H9 (cell line): ENCODE data around the gene POLR3H. TPM values are rescaled to one million over a fixed set of nuclear protein-coding genes. Genes with fewer than 3 reads are reported as not detected.

Experiments
- DNase-seq: peaks from one replicate; pipeline ENCODE4 v3.0.0-alpha.2; 2017
- H2AFZ ChIP-seq: one replicate; pipeline ENCODE4 v1.6.1; 2013; ENCODE audit warnings: mild to moderate bottlenecking, low read length, control low read depth, moderate library complexity
- H2AK5ac ChIP-seq: 2 replicates; pipeline ENCODE4 v1.6.1; 2013; ENCODE audit warnings: low read length, control low read depth, mixed read lengths; ENCODE audit not compliant: insufficient read length
- H2BK120ac ChIP-seq: one replicate; pipeline ENCODE4 v1.6.1; 2013; ENCODE audit warnings: low read depth, mild to moderate bottlenecking, low read length, control low read depth, inconsistent platforms; ENCODE audit not compliant: poor library complexity, severe bottlenecking
- H2BK12ac ChIP-seq: 2 replicates; pipeline ENCODE4 v1.6.1; 2013; ENCODE audit warnings: low read length, control low read depth, mixed read lengths, low read depth; ENCODE audit not compliant: insufficient read length
- H2BK15ac ChIP-seq: 2 replicates; pipeline ENCODE4 v1.6.1; 2013; ENCODE audit warnings: low read depth, low read length, control low read depth
- H2BK20ac ChIP-seq: one replicate; pipeline ENCODE4 v1.6.1; 2013; ENCODE audit warnings: low read depth, mild to moderate bottlenecking, low read length, control low read depth, inconsistent platforms; ENCODE audit not compliant: poor library complexity, severe bottlenecking
- H2BK5ac ChIP-seq: 2 replicates; pipeline ENCODE4 v1.6.1; 2013; ENCODE audit warnings: low read length, control low read depth, mixed read lengths; ENCODE audit not compliant: insufficient read length
- H3K14ac ChIP-seq: 2 replicates; pipeline ENCODE4 v1.6.1; 2013; ENCODE audit warnings: low read length, control low read depth; ENCODE audit not compliant: insufficient read depth
- H3K18ac ChIP-seq: 2 replicates; pipeline ENCODE4 v1.6.1; 2013; ENCODE audit warnings: low read depth, mild to moderate bottlenecking, mixed read lengths, low read length, control low read depth; ENCODE audit not compliant: insufficient read length
- H3K23ac ChIP-seq: 2 replicates; pipeline ENCODE4 v1.6.1; 2013; ENCODE audit warnings: low read length, control low read depth, mixed read lengths, low read depth; ENCODE audit not compliant: insufficient read length
- H3K23me2 ChIP-seq: 2 replicates; pipeline ENCODE4 v1.6.1; 2013; ENCODE audit warnings: low read depth, mild to moderate bottlenecking, mixed read lengths, low read length, control low read depth; ENCODE audit not compliant: insufficient read length, poor library complexity, severe bottlenecking
- H3K27ac ChIP-seq: 2 replicates; pipeline ENCODE4 v1.5.1; 2013; ENCODE audit warnings: low read length, control low read depth, mixed read lengths, low read depth; ENCODE audit not compliant: insufficient read length
- H3K27me3 ChIP-seq: 2 replicates; pipeline ENCODE4 v1.6.1; 2013; ENCODE audit warnings: low read length, control low read depth, inconsistent platforms; ENCODE audit not compliant: insufficient read depth
- H3K4ac ChIP-seq: 2 replicates; pipeline ENCODE4 v1.6.1; 2013; ENCODE audit warnings: low read depth, mild to moderate bottlenecking, control low read depth, inconsistent platforms, low read length, moderate library complexity
- H3K4me1 ChIP-seq: 2 replicates; pipeline ENCODE4 v1.6.1; 2013; ENCODE audit warnings: low read length, control low read depth, inconsistent platforms; ENCODE audit not compliant: insufficient read depth
- H3K4me2 ChIP-seq: 2 replicates; pipeline ENCODE4 v1.6.1; 2013; ENCODE audit warnings: low read length, control low read depth, mixed read lengths; ENCODE audit not compliant: insufficient read length, insufficient read depth
- H3K56ac ChIP-seq: 2 replicates; pipeline ENCODE4 v1.6.1; 2013; ENCODE audit warnings: low read depth, mild to moderate bottlenecking, mixed read lengths, low read length, control low read depth; ENCODE audit not compliant: insufficient read length
- H3K79me1 ChIP-seq: 2 replicates; pipeline ENCODE4 v1.6.1; 2013; ENCODE audit warnings: low read depth, mild to moderate bottlenecking, moderate library complexity, low read length, control low read depth, inconsistent platforms; ENCODE audit not compliant: insufficient read depth, poor library complexity, severe bottlenecking
- H3K79me2 ChIP-seq: 2 replicates; pipeline ENCODE4 v1.6.1; 2013; ENCODE audit warnings: low read length, control low read depth, inconsistent platforms; ENCODE audit not compliant: insufficient read depth
- H3K9ac ChIP-seq: 2 replicates; pipeline ENCODE4 v1.6.1; 2013; ENCODE audit warnings: low read length, control low read depth, mixed read lengths; ENCODE audit not compliant: insufficient read length; ENCODE audit errors: extremely low read depth
- H3K9me3 ChIP-seq: one replicate; pipeline ENCODE4 v1.6.1; 2013; ENCODE audit warnings: low read depth, low read length, inconsistent platforms; ENCODE audit not compliant: control insufficient read depth
- H3T11ph ChIP-seq: one replicate; pipeline ENCODE4 v1.6.1; 2013; ENCODE audit warnings: mild to moderate bottlenecking, low read length, control low read depth, inconsistent platforms
- H4K20me1 ChIP-seq: one replicate; pipeline ENCODE4 v1.6.1; 2013; ENCODE audit not compliant: control insufficient read depth, insufficient read length, insufficient read depth
- H4K5ac ChIP-seq: 2 replicates; pipeline ENCODE4 v1.6.1; 2013; ENCODE audit warnings: low read depth, mild to moderate bottlenecking, mixed read lengths, low read length, control low read depth; ENCODE audit not compliant: insufficient read length
- H4K8ac ChIP-seq: replicated peaks from 2 replicates; pipeline ENCODE4 v1.6.1; 2013; ENCODE audit warnings: low read length, control low read depth, mixed read lengths, low read depth; ENCODE audit not compliant: insufficient read length
- H4K91ac ChIP-seq: 2 replicates; pipeline ENCODE4 v1.6.1; 2013; ENCODE audit warnings: low read depth, mild to moderate bottlenecking, moderate library complexity, mixed read lengths, low read length, control low read depth; ENCODE audit not compliant: insufficient read length
- H3K27ac Mint-ChIP-seq, 3 experiments: 2 replicates in 2 of 3; 3 replicates in 1 of 3; pipeline ENCODE4 v1.8.0; 2020 to 2021; ENCODE audit warnings: mixed read lengths in 3 of 3, mild to moderate bottlenecking in 1 of 3, moderate library complexity in 1 of 3
- H3K27me3 Mint-ChIP-seq: 2 replicates; pipeline ENCODE4 v1.8.0; 2021; ENCODE audit warnings: low read depth, mild to moderate bottlenecking, moderate library complexity, mixed read lengths
- H3K36me3 Mint-ChIP-seq, 3 experiments: 2 replicates in 2 of 3; 3 replicates in 1 of 3; pipeline ENCODE4 v1.8.0; 2020 to 2021; ENCODE audit warnings: low read depth in 3 of 3, mixed read lengths in 3 of 3; ENCODE audit not compliant: insufficient read depth in 1 of 3
- H3K4me1 Mint-ChIP-seq, 2 experiments: 2 replicates each; pipeline ENCODE4 v1.8.0; 2020; ENCODE audit warnings: mixed read lengths in 2 of 2
- H3K4me3 Mint-ChIP-seq, 2 experiments: 2 replicates in 1 of 2; 3 replicates in 1 of 2; pipeline ENCODE4 v1.8.0; 2020 to 2021; ENCODE audit warnings: mild to moderate bottlenecking in 2 of 2, mixed read lengths in 2 of 2, moderate library complexity in 1 of 2
- H3K9me3 Mint-ChIP-seq, 2 experiments: 2 replicates in 1 of 2; 3 replicates in 1 of 2; pipeline ENCODE4 v1.8.0; 2020; ENCODE audit warnings: mild to moderate bottlenecking in 2 of 2, mixed read lengths in 2 of 2, moderate library complexity in 1 of 2
- CTCF ChIP-seq: fragments of 200-600 bp; sonication (generic); conservative IDR thresholded peaks from 3 replicates; pipeline ENCODE4 v1.8.0; 2021; ENCODE audit warnings: antibody characterized with exemption, mild to moderate bottlenecking
- WGBS: extraction: QIAGEN DNeasy Blood & Tissue Kit; methylation state at CpG from one replicate; pipeline ENCODE4 v1.1.7; 2013; ENCODE audit warnings: missing lambda C conversion rate, low lambda C conversion rate, mixed read lengths; ENCODE audit not compliant: insufficient read length; ENCODE audit errors: extremely low coverage; 5-methylcytosine and 5-hydroxymethylcytosine counted together
- total RNA-seq: library from RNA; stranded (reverse); gene quantifications from 2 replicates; pipeline ENCODE4 v1.2.1, GENCODE V29; 2021

Gene POLR3H
- total RNA-seq, 1 experiment from 2014 or later, result 68.2 TPM

- Mint-ChIP-seq H3K27ac (no peak overlapping the region), H3K9me3 (no peaks in the 10 kb centered on the region), H3K36me3 (peaks cover 4 to 25% (median 4%) of the 10 kb centered on the region in 3 experiments; a peak in 5 of 7 replicates), H3K4me1 (peaks cover 0 to 8% of the 10 kb centered on the region in 2 experiments; a peak in 2 of 4 replicates), H3K27me3 (peaks cover 2% of the 10 kb centered on the region; the same call in 1 of the 2 replicates), H3K4me3 (no peak overlapping the region)
- no peak for TF ChIP-seq CTCF
- Histone ChIP-seq H3K79me2 (no peaks in the 10 kb centered on the region), H3K9ac (no peak overlapping the region), H3K18ac (no peak overlapping the region), H2BK12ac (no peak overlapping the region), H3K9me3 (no peaks in the 10 kb centered on the region), H4K8ac (no peak overlapping the region), H3K4ac (no peak overlapping the region), H2AK5ac (no peak overlapping the region), H2BK120ac (no peak overlapping the region), H3K4me2 (no peak overlapping the region), H3K4me1 (0 out of 2 replicates have a peak, but pooled peaks cover 2% of the 10 kb centered on the region), H3K14ac (no peak overlapping the region), H3K27ac (no peak overlapping the region), H4K20me1 (no peaks in the 10 kb centered on the region), H3K56ac (no peak overlapping the region), H3K23ac (no peak overlapping the region), H3K23me2 (no peaks in the 10 kb centered on the region), H2BK20ac (no peak overlapping the region), H2BK15ac (no peak overlapping the region), H4K5ac (no peak overlapping the region), H2BK5ac (no peak overlapping the region), H2AFZ (no peak overlapping the region), H3K79me1 (no peaks in the 10 kb centered on the region), H4K91ac (no peak overlapping the region), H3K27me3 (no peaks in the 10 kb centered on the region), H3T11ph (no peak overlapping the region)
- WGBS, result no CpG with 5 or more reads among the region's 6 CpGs
- DNase-seq, result no peak
Measured at GRCh38 chr22:41579997-41580355, 35.7 kb upstream of the POLR3H start.
